Activated CD8-positive, alpha-beta memory T cell treated with anti-CD3 and anti-CD28 coated beads, Interleukin-2, amount 50 U/mL, for 4 hours (primary cell): ENCODE data around the gene TOP1.
"Not testable (repeated sequence)": the region's sequence is repeated elsewhere in the genome, so short reads cannot be mapped to it uniquely, and the experiment has no call there.

ENCODE experiments used
- DNase-seq: peaks from one replicate; pipeline ENCODE4 v3.0.0-alpha.2; 2020

The TOP1 gene

DNA sequence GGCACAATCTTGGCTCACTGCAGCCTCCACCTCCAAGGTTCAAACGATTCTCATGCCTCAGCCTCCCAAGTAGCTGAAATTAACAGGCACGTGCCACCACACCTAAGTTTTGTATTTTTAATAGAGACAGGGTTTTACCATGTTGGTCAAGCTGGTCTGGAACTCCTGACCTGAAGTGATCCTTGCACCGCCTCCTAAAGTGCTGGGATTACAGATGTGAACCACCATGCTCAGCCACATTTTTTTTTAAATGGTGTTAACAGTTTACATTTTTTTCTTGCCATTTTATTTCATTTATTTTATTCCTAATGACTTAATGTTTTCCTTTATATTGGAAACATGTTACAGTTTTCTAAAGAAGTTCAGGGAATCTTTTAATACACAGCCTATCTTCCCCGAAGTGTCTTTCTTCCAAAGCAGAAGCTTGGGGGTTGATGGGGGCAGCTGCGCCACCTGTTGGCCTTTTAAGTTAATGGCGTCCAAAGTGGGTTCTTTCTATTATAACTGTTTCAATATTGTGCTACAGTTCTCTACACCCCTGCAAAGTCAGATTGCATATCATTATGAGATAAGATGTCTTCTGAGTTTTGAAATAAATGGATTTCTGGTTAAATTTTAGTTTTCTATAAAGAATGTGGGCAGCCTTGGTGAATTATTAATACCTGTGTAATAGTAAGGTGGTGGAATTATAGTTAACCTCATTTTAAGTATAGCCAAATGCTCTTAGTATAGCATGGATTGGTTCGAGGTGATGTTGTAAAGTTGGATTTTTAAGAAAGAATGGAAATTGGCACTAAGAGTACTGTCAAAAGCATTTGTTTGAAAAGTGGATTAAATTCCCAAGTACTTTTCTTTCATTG is 66.7 kb downstream of the TOP1 start:
- DNase-seq: peak; percentile 57

DNA sequence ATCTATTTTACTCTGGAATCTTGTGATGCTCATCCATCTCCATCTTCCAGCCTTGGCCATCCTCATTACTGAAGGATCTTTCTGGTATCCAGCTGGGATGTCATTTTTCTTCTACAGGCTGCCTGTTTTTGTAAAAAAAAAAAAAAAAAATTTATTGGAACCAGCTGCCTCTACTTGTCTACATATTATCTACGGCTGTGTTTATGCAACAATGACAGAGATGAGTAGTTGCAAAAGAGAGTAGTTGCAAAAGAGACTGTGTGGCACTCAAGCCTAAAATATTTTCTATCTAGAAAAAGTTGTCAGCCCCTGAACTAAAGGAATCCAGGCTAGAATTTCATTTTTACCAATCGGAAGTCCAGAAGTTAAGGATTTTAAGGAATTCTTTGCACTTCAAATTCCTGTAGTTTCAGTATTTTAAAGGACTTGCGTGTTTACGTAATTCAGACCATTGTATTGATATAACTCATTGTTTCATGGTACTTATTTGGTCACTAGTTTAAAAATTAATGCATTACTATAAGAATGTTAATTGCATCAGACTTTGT is 70.2 kb downstream of the TOP1 start:
- DNase-seq: no peak

DNA sequence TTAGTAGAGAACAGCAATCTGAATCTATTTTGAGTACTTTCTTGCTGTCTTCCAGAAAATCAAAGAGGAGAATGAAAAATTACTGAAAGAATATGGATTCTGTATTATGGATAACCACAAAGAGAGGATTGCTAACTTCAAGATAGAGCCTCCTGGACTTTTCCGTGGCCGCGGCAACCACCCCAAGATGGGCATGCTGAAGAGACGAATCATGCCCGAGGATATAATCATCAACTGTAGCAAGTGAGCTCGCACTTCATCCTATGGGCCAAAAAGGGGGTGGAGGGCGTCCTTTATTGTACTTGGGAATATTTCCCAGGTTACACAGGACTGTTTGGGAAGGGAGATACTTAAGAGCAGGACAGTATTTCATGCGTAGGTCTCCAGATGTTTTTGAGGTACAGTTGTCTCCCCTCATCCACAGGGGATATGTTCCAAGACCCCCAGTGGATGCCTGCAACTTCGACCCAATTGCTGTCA is 71.4 kb downstream of the TOP1 start:
- no peak for DNase-seq

DNA sequence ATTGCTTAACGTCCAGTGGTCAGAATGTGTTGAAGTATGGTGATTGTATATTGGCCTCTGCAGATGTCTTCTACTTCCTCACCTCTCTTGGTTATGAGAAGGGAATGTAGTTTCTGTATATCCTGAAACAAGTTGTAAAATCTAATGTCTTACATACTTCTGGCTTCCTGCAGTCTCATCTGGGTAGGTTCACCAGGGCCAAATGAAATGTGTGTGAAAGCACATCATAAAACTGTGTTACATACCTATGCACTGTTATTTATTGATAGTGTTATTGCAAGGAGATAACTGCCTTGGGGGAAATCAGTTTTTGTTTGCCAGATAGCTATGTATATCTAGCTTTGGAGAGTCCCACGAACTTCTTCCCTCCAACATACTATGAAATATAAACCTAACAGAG is 73.0 kb downstream of the TOP1 start:
- DNase-seq: no peak

DNA sequence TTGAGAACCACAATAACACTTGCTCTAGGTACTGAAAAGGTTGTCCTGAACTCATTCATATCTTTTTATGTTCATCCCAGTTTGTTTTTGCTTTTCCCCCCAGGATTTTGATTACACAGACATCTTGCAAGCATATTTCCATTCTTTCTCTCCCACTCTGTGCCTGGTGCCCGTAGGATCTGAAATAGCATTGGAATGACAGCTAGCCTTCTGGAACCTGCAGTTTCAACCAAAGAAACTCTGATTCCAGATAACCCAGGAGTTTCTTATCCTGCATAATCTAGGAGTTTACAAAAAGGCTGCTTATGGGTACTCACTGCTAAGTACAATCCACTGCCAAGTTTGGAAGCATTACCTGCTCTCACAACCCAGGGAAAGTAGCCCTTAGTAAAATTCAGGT is 79.9 kb downstream of the TOP1 start:
- no peak for DNase-seq

DNA sequence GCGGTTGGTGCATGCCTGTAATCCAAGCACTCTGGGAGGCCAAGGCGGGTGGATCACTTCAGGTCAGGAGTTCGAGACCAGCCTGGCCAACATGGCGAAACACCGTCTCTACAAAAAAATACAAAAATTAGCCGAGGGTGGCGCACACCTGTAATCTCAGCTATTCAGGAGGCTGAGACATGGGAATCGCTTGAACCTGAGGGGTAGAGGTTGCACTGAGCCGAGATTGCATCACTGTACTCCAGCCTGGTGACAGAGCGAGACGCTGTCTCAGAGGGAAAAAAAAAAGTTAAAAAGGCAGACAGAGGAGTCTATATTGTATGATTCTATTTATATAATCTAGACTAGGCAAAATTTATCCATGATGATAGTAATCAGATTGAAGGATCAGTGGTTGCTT is 81.4 kb downstream of the TOP1 start:
- no peak for DNase-seq

DNA sequence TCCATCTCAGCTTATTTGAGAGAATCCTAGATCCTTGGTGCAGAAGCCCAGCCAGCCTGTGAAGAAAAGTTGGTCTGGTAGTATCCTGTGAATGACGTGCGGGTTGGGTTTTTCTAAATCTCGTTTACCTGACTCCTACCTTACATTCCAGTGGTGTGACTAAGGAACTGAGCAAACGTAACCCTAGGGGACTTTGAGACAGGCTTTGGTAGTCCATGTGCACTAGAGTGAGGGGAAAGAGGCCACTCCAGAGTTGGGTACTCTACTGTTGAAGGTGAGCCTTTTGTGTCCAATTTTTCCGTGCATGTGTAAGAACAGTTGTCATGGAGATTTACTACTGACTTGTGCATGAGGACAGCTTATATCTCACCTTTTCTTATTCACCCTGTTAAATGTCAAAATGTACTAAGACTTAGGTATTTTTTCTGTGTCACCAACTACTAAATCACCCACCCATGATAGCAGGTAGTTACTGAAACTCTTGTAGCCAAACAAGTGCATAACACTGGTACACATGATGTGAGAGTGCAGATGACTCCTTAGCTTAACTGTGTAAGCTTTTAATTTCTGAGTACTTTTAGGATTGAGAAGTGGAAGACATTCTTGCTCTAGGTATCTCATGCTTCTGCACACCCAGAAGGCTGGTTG is 82.4 kb downstream of the TOP1 start:
- DNase-seq: no peak

DNA sequence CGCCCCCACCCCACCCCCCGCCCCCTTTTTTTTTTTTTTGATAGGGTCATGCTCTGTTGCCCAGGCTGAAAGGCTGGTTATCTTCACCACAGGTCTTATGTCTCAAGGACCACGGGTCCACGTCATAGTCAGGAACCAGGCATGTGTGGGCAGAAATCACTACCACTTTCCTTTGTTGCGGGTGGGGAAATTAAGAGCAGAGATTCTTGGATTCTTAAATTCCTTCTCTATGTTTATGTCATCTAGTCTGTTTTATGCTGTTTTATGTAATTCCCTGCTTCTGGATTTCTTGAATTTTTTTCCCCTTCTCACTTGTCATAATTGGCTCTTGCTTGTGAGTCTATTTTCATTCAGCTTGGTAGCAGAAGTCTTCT is 82.9 kb downstream of the TOP1 start:
- no peak for DNase-seq

DNA sequence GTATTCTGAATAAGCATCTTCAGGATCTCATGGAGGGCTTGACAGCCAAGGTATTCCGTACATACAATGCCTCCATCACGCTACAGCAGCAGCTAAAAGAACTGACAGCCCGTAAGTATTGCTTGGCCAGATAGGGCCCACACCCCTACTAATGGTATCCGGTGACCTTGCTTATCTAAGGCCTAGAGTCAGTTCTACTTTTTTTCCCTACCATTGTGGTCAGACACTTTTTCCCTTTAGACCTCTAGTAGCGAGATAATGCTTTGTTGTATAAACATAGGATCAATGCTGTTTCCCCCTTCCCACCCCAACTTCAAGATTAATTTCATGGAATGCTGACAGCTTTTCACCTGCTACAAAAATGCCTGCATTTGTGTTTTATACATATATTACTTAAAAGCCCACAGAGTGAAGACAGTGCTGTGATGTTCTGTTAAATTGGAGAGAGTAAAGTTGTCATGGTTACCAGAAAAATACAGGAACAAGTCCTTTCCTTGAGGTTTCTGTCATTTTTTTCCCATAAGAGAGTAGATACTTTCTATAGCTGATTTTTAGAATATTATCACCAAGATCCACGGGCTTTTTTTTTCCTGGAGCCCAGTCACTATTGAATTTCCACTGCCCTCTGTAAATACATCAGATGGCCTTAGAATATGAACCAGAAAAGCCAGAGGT is 87.8 kb downstream of the TOP1 start:
- DNase-seq: no peak

DNA sequence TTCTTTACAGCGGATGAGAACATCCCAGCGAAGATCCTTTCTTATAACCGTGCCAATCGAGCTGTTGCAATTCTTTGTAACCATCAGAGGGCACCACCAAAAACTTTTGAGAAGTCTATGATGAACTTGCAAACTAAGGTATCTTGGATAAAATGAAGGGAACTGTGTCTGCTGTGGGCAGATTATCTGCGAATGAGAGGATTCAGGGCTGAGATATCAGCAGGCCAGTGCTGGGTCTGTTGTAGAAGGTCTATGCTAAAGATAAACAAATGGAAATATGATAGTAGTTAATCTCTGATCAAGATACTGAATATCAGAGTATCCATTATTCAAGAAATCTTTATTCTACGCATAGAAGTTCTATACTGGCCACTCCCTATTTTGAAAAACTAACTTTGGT is 89.5 kb downstream of the TOP1 start:
- not testable (repeated sequence) for DNase-seq

DNA sequence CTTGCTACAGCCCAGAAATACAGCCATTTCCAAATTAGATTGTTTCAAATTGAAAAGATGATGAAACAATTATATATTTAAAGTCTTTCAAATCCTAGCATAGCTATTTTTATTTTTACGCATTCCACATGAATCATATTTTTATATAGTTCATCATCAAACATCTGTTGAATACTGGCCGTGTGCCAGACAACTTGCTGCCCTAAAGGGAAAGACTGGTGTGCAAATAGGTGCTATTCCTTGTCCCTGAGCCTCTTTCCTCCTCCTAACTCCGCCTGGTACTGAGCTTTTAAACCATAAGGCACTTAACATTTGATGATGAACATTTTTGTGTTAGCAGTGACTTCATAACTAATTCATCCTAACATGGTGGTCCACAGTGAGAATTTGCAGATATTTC is 90.0 kb downstream of the TOP1 start:
- no peak for DNase-seq

DNA sequence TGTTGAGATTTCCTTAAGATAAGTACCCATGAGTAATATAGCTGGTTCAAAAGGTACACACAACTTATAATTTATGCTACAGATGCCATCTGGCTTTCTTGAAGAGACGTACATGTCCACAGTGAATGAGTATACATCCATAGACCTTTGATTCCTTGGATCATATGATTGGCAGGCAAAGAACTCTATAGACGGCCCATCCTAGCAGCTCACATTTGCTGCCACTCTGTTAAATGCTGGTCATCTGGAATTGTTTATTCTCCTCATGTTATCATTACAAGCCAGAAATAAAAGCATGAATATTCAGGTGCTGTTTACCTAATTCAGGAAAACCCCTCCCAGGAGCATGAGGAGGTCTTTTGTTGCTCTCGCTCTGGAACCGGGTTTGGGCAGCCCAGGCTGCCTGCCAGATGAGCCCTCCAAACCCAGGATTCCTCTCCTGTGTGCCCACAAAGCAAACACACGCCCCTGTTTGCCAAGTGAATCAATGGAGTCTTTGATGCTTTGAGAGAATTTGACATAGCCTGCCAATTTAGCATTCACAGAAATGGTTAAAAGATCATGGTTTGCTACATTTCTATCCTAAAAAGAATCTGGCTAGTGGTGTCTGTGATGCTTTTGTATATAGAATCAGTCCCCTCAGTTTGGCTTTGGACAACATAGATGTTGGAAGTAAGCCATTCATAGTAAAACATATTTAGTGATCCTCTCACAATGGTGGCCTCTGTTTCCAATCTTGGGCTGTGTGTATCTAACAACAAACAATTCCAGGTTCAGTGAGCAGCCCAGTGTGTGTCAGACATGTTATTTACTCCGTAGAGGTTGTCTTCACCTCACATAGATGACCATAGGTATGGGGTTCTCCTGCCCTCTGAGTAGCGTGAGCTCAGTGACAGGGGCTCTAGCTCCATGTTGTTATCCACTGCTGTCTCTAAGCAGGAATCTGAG is 91.3 kb downstream of the TOP1 start:
- no peak for DNase-seq

DNA sequence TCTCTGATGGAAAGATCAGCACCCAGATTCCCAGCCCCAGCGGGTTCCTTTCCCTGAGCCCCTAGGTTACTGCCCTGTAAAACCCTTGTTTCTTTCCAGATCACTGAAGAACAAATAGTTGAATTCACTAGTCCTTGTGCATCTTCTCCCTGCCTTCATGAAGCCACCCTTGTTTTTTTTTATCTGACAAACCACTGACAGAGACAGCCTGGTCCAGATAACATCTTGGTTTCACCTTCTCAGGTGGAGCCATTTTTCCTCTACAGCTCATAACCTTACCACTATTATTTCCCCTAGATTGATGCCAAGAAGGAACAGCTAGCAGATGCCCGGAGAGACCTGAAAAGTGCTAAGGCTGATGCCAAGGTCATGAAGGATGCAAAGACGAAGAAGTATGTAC is 92.8 kb downstream of the TOP1 start:
- no peak for DNase-seq

DNA sequence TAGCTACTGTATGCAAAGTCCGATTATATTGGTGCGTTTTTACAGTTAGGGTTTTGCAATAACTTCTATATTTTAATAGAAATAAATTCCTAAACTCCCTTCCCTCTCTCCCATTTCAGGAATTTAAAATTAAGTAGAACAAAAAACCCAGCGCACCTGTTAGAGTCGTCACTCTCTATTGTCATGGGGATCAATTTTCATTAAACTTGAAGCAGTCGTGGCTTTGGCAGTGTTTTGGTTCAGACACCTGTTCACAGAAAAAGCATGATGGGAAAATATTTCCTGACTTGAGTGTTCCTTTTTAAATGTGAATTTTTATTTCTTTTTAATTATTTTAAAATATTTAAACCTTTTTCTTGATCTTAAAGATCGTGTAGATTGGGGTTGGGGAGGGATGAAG is 95.0 kb downstream of the TOP1 start:
- no peak for DNase-seq

DNA sequence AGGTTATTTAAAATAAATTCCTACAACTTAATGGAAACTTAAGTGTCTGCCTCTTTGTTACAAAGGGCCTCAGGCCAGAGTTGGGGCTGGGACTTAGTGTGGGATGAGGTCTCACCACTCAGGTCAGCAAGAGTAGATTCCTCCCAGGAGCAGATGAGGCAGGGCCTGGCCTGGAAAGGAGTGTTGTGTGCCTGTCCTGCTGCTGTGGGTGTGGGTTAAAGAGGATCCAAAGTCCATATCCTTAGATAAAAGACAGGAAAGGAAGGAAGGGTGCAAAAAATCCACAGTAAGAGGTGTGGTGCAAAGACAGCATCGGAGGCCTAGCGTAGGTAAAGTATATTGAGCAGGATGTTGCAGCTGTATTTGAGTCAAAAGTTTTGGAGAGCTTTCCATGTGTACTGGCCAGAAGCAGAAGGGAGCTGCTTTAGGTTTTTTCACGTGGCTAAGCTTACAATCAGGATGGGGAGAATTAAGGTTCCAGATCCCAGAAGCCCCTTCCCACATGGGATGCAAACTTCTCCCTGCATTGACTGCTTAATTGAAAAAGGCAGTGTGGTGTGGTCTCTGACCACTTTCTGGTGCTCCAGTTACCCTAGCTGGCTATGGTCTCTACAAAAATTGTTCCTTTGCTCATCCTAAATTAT is 96.0 kb downstream of the TOP1 start:
- no peak for DNase-seq

DNA sequence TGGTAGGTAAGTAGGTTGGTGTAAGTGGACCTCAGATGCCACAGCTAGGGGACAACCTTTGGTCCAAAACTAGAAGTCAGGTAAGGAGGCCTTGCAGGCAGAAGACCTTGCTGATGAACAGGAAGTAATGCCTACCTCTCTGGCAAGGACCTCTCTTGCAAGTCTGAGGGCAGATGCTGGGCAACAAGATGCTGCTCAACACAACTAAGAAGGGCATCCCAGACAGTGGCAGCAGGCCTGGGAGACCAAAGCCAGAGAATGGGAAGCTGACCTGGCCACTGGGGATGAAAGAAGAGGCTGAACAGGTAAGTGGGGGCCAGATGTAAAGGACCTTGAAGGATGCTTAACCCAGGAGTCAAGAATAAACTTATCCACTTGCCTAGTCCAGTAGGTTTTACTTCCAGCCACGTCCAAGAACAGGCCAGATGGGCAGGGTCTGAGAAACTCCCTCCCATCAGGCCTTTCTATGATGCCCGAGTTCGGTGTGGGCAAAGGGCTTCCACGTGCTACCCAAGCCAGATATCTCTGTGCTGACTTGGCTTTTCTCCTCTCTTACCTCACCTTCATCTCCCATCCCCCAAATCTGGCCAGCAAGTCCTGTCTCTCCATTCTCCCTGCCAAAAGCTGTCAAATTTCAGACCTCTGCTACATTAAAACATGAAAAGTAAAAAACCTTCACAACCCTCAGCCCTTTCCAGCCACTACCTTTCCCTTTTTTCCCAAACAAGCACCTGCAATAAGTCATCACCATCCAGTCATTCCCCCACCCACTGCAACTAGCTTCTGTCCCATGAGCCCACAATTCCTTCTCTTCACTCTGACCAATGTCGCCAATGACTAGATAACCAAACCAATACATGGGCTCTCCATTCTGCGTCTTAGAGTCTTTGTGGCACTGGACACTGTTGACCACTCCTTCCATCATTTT is 97.2 kb downstream of the TOP1 start:
- no peak for DNase-seq

DNA sequence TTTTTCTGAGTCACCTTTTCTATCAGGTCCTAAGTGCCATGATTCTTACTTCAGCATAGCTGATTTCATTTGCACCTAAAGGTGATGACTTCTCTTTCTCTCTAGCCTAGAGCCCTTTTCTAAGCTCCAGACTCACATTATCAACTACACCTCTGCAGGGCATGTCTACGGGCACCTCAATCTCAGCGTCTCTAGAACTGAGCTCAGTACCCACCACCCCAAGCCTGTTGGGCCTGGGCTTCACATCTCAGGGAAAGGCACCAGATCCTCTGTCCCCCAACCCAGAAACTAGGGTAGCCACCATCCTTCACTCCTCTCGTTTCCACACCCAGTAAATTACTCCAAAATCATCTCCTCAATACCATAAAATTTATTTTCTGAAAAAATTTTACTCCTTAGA is 98.1 kb downstream of the TOP1 start:
- DNase-seq: no peak

DNA sequence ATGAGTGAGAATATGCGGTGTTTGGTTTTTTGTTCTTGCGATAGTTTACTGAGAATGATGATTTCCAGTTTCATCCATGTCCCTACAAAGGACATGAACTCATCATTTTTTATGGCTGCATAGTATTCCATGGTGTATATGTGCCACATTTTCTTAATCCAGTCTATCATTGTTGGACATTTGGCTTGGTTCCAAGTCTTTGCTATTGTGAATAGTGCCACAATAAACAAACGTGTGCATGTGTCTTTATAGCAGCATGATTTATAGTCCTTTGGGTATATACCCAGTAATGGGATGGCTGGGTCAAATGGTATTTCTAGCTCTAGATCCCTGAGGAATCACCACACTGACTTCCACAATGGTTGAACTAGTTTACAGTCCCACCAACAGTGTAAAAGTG is 99.7 kb downstream of the TOP1 start:
- not testable (repeated sequence) for DNase-seq

DNA sequence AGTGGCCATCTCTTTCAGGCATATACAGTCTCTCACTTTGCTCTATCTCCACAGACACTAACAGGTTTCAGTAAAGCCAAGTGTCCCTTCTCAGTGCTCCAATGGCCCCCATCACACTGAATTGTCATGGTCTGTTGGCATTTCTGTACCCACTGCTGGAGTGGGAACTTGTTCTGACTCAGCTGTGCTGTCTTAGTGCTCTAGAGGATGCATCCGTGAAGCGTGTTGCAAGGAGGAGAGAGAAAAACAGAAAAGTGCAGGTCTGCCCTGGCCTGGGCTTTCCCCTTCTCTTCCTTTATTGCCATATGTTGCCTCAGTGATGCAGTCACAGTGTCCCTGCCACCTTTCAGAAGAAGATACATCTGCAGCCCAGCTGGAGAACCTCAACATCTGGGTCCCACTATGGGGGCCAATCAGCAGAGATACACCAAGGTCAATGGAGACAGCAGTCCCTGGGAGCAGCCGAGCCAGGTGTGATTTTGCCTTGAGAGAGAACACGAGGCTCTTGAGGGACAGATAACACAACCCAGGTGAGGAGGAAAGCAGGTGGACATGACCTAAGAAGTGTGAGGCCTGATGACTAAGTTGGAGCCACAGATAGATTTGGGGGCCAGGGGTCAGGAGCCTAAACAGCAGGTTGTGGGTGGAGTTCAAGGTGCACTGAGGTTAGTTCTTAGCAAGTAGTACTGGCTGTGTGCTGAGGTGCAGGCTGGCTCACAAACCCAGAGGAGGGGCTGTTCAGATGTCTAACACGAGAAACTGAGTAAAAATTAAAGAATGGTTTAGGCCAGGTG is 103.2 kb downstream of the TOP1 start:
- no peak for DNase-seq

DNA sequence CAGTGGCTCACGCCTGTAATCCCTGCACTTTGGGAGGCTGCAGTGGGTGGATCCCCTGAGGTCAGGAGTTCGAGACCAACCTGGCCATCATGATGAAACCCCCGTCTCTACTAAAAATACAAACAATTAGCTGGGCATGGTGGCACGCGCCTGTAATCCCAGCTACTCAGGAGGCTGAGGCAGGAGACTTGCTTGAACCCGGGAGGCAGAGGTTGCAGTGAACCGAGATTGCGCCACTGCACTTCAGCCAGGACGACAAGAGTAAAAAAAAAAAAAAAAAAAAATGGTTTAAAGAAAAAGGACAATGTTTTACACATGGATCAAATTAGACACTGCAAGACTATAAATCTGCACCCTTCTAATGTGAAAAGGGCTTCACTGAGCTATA is 103.8 kb downstream of the TOP1 start:
- not testable (repeated sequence) for DNase-seq
